ENCODE measurements around the gene NEUROG2. TPM values are rescaled to one million over a fixed set of nuclear protein-coding genes. Genes with fewer than 3 reads are reported as not detected.

Gene NEUROG2
- total RNA-seq, 2 experiments from 2014 or later: not detected

- ATAC-seq (ENCODE audit: poor library complexity) (no peak), DNase-seq (no peak)
- POLR2A ChIA-PET: no interaction called here
- H3K27ac ChIP-seq (ENCODE audit: low read depth in 1 of 2, low read length in 2 of 2): no peak overlapping the region
- CTCF ChIA-PET: no interaction called here
- no peak overlapping the region for H3K4me3 ChIP-seq (ENCODE audit: low read length)
- peaks cover 15% of the 10 kb centered on the region for H3K27me3 Mint-ChIP-seq
- no peak overlapping the region for H3K4me3 Mint-ChIP-seq
- H3K27ac Mint-ChIP-seq: no peak overlapping the region
- no peaks in the 10 kb centered on the region for H3K4me1 ChIP-seq (ENCODE audit: insufficient read depth, low read length)
- peaks cover 0 to 3% of the 10 kb centered on the region in 2 experiments for H3K27me3 ChIP-seq (ENCODE audit: control insufficient read depth in 1 of 2, insufficient read depth in 2 of 2, low read length in 2 of 2)
- intact Hi-C loops (cut with DNase I, micrococcal nuclease): no loop called here
- no peaks in the 10 kb centered on the region for H3K9me3 ChIP-seq (ENCODE audit: control insufficient read depth in 1 of 2, insufficient read depth in 1 of 2, low read length in 2 of 2)
- no peaks in the 10 kb centered on the region for H3K4me1 Mint-ChIP-seq (ENCODE audit: low read depth)
- TF ChIP-seq CTCF (IDR thresholded peaks at IDR 0.05): no peak
- H3K9me3 Mint-ChIP-seq: no peaks in the 10 kb centered on the region
- no peaks in the 10 kb centered on the region for H3K36me3 Mint-ChIP-seq (ENCODE audit: low read depth)
- no peaks in the 10 kb centered on the region for H3K36me3 ChIP-seq (ENCODE audit: insufficient read depth, low read length)
Measured at GRCh38 chr4:112536123-112536522, 20.1 kb upstream of the NEUROG2 start.

DNA sequence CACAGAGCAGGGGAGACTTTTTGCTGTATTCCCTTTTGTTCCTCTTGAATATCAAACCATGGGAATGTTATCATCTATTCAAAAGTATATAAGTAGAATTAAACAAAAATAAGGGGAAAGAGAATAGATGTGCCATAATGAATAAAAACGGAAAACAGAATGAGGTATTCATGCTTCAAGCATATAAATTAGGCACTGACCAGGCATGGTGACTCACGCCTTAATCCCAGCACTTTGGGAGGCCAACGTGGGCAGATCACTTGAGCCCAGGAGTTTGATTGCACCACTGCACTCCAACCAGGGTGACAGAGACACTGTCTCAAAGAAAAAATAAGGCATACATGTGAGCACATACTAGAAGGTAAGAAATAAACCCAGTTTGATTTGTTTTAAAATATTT is 16.3 kb upstream of the NEUROG2 start:
- CTCF ChIA-PET: no interaction called here
- Histone ChIP-seq H3K27ac (ENCODE audit: low read depth in 1 of 2, low read length in 2 of 2) (no peak overlapping the region), H3K4me3 (ENCODE audit: low read length) (no peak overlapping the region), H3K36me3 (ENCODE audit: insufficient read depth, low read length) (no peaks in the 10 kb centered on the region), H3K4me1 (ENCODE audit: insufficient read depth, low read length) (no peaks in the 10 kb centered on the region), H3K27me3 (ENCODE audit: control insufficient read depth in 1 of 2, insufficient read depth in 2 of 2, low read length in 2 of 2) (peaks cover 5 to 15% of the 10 kb centered on the region in 2 experiments), H3K9me3 (ENCODE audit: control insufficient read depth in 1 of 2, insufficient read depth in 1 of 2, low read length in 2 of 2) (no peaks in the 10 kb centered on the region)
- peaks cover 34% of the 10 kb centered on the region for H3K27me3 Mint-ChIP-seq
- no peaks in the 10 kb centered on the region for H3K9me3 Mint-ChIP-seq
- DNase-seq: no peak
- H3K4me3 Mint-ChIP-seq: no peak overlapping the region
- no peak for ATAC-seq (ENCODE audit: poor library complexity)
- no peaks in the 10 kb centered on the region for H3K4me1 Mint-ChIP-seq (ENCODE audit: low read depth)
- no peaks in the 10 kb centered on the region for H3K36me3 Mint-ChIP-seq (ENCODE audit: low read depth)
- no peak overlapping the region for H3K27ac Mint-ChIP-seq
- TF ChIP-seq CTCF (IDR thresholded peaks at IDR 0.05): no peak
- POLR2A ChIA-PET: no interaction called here
- intact Hi-C loops (cut with DNase I, micrococcal nuclease): no loop called here

DNA sequence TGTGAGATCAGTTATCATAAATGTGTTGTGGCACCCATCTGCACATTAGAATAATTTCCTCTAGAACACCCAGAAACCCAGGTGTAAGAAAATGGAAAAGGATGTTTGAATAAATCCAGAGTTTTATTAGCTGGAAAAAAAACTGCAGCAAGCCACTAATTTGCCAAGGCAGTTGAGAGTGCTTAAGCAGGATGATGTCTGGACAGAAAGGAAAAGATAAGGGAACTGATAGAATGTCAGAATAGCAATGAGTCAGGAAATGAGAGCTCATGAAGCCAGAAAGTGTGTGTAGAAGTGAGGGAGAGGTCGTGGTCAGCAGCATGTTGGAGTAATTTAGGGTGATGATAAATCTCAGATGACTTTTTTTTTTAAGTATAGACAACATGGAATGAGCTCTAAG is 15.2 kb upstream of the NEUROG2 start:
- intact Hi-C loops (cut with DNase I, micrococcal nuclease): no loop called here
- no peak for TF ChIP-seq CTCF (IDR thresholded peaks at IDR 0.05)
- H3K4me1 Mint-ChIP-seq (ENCODE audit: low read depth): no peaks in the 10 kb centered on the region
- H3K27me3 Mint-ChIP-seq: peaks cover 43% of the 10 kb centered on the region
- POLR2A ChIA-PET: no interaction called here
- Histone ChIP-seq H3K4me1 (ENCODE audit: insufficient read depth, low read length) (no peaks in the 10 kb centered on the region), H3K27ac (ENCODE audit: low read depth in 1 of 2, low read length in 2 of 2) (no peak overlapping the region), H3K36me3 (ENCODE audit: insufficient read depth, low read length) (no peaks in the 10 kb centered on the region), H3K9me3 (ENCODE audit: control insufficient read depth in 1 of 2, insufficient read depth in 1 of 2, low read length in 2 of 2) (no peaks in the 10 kb centered on the region), H3K4me3 (ENCODE audit: low read length) (no peak overlapping the region), H3K27me3 (ENCODE audit: control insufficient read depth in 1 of 2, insufficient read depth in 2 of 2, low read length in 2 of 2) (peaks cover 5 to 17% of the 10 kb centered on the region in 2 experiments)
- no peak for DNase-seq
- H3K36me3 Mint-ChIP-seq (ENCODE audit: low read depth): no peaks in the 10 kb centered on the region
- no peak overlapping the region for H3K27ac Mint-ChIP-seq
- ATAC-seq (ENCODE audit: poor library complexity): no peak
- no peak overlapping the region for H3K4me3 Mint-ChIP-seq
- CTCF ChIA-PET: no interaction called here
- H3K9me3 Mint-ChIP-seq: no peaks in the 10 kb centered on the region

Measured in CD4-positive, alpha-beta T cell (primary cell).